GDM1 (cell line): ENCODE results near the gene NTHL1.
A peak's percentile ranks its signal among the peaks of the same experiment; 100 is the strongest.

Experiments
- DNase-seq: peaks from one replicate; lab custom pipeline; 2025; lab: John Stamatoyannopoulos, UW

NTHL1 gene

DNA sequence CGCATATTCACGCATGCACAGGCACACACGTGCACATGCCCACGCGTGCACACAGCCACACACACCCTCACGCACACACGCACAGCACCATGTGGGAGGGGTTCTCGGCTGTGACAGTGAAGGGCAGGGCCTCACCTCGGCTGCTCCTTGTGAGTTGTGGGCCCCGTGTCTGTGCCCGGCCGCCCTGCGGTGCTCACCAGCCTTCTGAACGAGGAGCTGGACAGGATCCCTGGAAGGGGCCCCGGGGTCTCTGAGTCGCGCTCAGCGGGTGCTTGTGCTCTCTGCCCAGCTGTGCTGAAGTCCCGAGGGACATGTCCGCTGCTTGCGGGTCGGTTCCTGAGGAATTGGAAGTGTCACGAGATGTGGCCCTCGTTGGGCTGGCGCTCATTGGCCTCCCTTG, 16.2 kb upstream of the NTHL1 start:
- DNase-seq, result no peak

GRCh38 chr16:2062801-2063200, 15.2 kb upstream of the NTHL1 start:
- DNase-seq, result no peak

- no peak for DNase-seq
Observed at GRCh38 chr16:2061526-2061925, 13.9 kb upstream of the NTHL1 start.

- DNase-seq, result no peak
Observed at GRCh38 chr16:2061023-2061422, 13.4 kb upstream of the NTHL1 start.

DNA sequence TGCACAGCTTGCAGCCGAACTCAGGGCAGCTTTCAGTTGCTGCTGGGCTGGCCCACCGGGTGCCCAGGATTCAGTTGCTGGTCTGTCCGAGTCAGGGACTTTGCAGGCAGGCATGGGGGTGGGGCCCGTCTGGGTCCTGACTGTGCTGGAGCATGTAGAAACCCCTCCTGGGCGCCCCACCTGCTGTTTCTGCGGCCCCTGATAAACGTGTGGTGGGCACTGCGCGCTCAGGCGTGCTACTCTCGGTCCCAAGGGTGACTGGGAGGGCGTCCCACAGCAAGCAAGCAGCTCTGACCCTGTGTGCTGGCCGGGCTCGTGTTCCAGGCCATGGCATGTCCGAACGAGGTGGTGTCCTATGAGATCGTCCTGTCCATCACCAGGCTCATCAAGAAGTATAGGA, 12.7 kb upstream of the NTHL1 start:
- no peak for DNase-seq

DNA sequence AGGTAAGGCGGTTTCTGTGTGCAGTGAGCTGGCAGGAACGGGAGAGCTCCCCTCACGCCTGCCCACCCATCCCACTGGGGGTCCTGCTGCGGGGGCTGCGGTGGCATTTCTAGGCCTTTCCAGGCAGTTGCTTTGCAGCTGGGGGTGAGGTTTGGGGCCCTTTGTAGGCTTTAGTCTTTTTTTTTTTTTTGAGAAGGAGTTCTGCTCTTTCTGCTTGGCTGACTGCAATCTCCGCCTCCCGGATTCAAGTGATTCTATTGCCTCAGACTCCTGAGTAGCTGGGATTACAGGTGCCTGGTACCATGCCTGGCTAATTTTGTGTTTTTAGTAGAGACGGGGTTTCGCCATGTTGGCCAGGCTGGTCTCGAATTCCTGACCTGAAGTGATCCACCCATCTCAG, 11.2 kb upstream of the NTHL1 start:
- no peak for DNase-seq

- no peak for DNase-seq
Observed at GRCh38 chr16:2058420-2058819, 10.8 kb upstream of the NTHL1 start.

DNA sequence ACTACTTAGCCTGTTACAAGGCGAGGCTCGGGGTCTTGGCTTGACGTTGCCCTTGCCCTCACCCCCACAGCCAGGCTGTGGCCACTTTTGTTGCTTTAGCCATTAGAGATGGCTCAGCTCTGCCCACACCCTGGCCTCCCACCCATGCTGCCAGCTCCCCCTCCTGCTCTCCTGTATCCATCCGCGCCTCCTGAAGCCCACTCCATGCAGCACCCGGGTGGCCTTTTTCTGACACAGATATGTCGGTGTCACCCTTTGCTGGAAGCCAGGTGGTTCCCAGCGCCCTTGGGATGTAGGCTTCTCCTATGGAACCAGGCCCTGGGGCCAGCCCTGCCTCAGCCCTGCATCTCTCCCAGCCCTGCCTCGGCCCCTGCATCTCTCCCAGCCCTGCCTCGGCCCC, 9.8 kb upstream of the NTHL1 start:
- no peak for DNase-seq

DNA sequence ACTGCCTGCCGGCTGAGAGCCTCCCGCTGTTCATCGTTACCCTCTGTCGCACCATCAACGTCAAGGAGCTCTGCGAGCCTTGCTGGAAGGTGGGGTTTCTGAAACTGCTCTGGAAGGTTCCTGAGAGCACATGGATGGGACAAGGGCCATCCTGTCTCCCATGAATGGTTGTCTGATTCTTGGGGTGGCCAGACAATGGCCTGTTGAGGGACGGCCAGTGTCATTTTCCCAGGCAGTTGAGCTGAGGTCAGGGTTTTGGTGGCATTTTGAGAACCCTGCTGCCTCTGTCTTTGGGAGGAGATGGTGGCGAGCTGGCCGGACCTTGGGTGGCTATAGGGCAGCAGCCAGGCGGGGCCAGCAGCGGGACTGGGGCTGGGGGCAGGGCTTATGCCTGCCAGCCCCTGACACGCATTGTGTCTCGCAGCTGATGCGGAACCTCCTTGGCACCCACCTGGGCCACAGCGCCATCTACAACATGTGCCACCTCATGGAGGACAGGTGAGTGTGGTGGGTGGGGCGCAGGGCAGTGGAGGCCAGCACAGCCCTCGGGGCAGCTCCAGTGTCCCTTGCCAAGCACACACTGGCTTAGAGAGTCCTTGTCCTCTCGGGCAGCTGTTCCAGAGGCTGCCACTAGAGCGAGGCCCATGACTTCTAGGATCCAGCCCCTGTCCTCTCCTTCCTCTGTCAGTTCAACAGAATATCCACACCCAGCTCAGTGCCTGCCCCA, 9.2 kb upstream of the NTHL1 start:
- DNase-seq, result peak; percentile 4

DNA sequence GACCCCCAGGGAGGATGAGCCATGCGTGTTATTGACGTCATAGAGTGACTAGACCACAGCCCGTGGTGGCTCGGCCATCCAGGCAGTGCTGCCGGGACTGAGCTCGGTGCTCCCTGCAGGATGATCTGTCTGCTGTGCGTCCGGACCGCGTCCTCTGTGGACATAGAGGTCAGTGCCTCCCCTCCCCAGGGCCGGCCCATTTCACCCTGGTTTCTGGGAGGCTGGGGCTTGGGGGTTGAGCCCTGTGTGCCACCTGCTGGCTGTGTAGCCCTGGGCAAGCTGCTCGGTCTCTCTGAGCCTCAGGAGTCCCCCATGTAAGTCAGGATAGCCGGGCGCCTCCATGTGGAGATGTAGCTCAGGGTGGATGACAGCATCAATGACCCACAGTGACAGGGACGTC, 8.4 kb upstream of the NTHL1 start:
- DNase-seq, result no peak

DNA sequence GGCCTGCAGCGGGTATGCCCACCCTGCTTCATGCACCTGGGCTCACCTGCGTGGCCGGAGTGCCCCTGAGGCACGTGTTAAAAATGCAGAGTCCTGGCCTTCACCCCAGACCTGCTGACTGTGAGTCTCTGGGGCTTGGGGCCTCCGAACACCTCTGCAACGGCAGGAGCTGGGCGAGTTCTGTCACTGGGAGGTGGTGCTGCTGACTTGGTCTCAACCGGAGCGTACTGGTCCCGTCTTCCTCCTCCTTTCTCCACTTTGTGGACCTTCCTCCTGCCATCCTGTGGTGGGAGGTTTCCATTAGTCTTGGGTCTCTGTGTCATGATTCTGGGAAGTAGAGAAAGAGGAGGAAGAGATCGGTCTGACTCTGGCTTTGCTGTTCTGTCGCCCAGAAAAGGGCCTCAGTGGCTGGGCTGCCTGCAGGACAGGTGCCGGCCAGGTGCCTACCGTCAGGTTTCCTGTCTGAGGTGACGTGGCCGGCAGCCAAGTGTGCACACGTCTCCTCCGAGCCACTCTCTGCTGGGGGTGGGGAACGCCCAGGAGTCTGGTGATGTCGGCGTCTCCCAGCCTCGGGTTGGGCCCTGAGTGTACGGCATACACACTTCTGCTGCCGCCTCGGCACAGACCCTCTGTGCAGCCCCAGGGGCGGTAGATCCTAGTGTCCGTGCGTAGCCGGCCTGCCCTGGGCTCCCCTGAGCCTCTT, 7.1 kb upstream of the NTHL1 start:
- no peak for DNase-seq

DNA sequence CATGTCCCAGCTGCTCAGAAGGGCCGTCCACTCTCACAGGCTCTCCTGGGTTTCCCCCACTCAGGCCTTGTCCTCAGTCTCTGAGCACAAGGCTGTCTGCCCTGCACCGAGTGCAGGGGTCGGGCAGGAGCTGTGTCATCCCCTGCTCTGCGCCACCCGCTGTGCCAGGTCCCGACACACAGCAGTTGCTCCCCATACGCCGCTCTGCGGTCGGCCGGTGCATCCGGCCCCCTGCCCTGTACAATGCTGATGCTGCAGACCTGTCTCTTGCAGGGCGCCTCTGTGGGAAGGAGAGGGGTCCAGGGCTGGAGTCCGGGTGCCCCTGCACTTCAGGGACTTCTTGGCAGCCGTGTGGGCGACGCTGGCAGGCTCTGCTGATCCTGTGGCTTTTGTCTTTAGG, 6.3 kb upstream of the NTHL1 start:
- DNase-seq, result no peak

DNA sequence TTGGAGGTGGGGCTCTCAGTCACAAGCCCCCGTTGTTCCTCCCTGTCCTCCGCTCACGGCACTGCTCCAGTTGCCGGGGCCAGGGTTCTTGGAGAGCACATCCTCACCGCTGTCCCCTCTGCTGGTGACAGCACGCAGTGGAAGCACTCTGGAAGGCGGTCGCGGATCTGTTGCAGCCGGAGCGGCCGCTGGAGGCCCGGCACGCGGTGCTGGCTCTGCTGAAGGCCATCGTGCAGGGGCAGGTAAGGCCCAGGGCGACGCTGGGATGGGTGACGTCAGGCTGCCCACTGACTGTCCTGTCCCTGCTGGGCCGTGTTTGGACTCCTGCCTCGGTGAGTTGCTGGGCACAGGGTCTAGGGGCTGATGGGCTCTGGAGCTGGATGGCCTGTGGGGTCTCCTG, 5.6 kb upstream of the NTHL1 start:
- no peak for DNase-seq

- DNase-seq, result no peak
Observed at GRCh38 chr16:2048116-2048543, 496 bp upstream of the NTHL1 start.

- no peak for DNase-seq
Observed at GRCh38 chr16:2046893-2047329, 723 bp downstream of the NTHL1 start.

GRCh38 chr16:2045965-2046892, 1.4 kb downstream of the NTHL1 start:
- no peak for DNase-seq

DNA sequence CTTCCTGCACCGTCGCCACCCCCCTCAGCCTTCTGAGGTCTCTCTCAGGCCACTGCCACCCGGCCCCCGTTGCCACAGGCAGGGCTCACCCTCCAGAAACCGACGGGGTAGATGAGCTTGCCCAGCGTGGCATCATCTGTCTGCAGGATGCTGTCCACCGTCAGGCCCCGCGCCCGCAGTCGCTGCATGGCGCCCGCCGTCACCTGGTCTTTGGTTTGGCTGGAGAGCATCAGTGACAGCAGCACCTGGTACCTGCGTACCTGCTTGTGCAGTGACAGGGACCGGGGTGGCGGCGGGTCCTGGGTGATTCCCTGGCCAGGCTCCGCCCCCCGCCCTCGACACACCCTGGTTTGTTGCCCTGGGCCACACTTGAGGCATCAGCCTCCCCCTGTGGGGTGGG, 3.1 kb downstream of the NTHL1 start:
- DNase-seq, result no peak

DNA sequence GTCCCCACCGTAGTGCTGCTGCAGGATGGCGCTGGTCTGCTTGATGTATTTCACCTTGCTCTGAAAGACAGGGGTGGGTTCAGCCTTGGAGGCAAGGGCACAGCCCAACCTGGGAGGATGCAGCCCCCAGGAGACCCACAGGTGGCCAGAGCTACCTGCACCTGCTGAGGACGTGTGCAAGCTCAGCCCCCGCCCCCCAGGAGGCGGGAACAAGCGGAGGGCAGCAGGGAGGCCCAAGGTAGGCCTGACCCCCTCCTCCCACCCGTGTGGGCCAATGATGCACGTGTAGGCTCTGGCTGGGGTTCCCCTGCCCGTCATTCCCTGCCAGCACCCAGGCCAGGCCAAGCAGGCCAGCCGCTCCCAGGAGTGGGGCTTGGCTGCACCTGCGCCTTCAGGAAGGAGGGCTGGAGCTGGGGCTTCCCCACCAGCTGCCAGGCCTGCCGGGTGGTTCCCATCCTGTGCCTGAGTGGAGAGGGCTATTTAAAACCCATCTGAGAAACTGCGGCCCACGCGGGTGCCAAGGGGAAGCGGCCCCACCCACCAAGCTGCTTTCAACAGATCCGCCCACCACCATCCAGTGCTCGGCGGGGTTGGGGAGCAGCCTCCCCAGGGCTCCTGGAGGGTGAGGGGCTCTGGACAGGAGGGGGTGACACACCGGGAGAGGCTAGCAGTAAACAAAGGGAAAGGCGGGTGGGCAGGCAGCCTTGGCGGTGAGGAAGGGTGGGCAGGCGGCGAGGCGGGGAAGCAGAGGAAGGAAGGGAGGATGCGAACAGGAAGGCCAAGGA, 3.8 kb downstream of the NTHL1 start:
- no peak for DNase-seq

GRCh38 chr16:2042986-2043666, 4.5 kb downstream of the NTHL1 start:
- no peak for DNase-seq

- no peak for DNase-seq
Observed at GRCh38 chr16:2042171-2042985, 5.3 kb downstream of the NTHL1 start.
